ENCODE data around the gene DCK. TPM values are rescaled to one million over a fixed set of nuclear protein-coding genes. Genes with fewer than 3 reads are reported as not detected.

Gene DCK
- total and polyA plus RNA-seq, 2 experiments from 2014 or later = 16.9 to 25.1 TPM

- H3K4me1 Mint-ChIP-seq = peaks cover 31% of the 10 kb centered on the region
- H3K27me3 Mint-ChIP-seq (ENCODE audit: insufficient read depth, low read depth, poor library complexity) = peaks cover 10% of the 10 kb centered on the region
- H3K9me2 ChIP-seq (ENCODE audit: insufficient read depth) = no peaks in the 10 kb centered on the region
- TF ChIP-seq STAT1 (IDR thresholded peaks at IDR 0.05; ENCODE audit: unreplicated experiment) (no peak), CTCF (conservative IDR thresholded peaks at IDR 0.05; ENCODE audit: low read depth in 2 of 2) (no peak), ZNF114 (CRISPR knock-in tag; IDR thresholded peaks at IDR 0.05) (no peak), POLR2AphosphoS5 (IDR thresholded peaks at IDR 0.05; ENCODE audit: low read depth) (no peak), ETS1 (IDR thresholded peaks at IDR 0.05) (no peak), ZNF462 (CRISPR knock-in tag; IDR thresholded peaks at IDR 0.05) (no peak), EZH2phosphoT487 (IDR thresholded peaks at IDR 0.05; ENCODE audit: unreplicated experiment) (no peak)
- peaks cover 32% of the 10 kb centered on the region for H3K36me3 Mint-ChIP-seq (ENCODE audit: low read depth)
- no peak overlapping the region for H3K4me3 ChIP-seq
- DNase-seq (ENCODE audit: low spot score) (no peak), ATAC-seq (no peak)
- no peaks in the 10 kb centered on the region for H3K27me3 ChIP-seq (ENCODE audit: insufficient read depth)
- peaks cover 56% of the 10 kb centered on the region for H3K79me2 ChIP-seq (replicated peaks; ENCODE audit: insufficient read depth)
- H3K4me1 ChIP-seq (ENCODE audit: insufficient read depth) = peaks cover 15% of the 10 kb centered on the region
- no peak overlapping the region for H3K4me3 Mint-ChIP-seq
- no peaks in the 10 kb centered on the region for H3F3A ChIP-seq (replicated peaks; ENCODE audit: low read depth)
- peaks cover 6% of the 10 kb centered on the region; the same call in 1 of the 2 replicates for H4K20me1 ChIP-seq (replicated peaks; ENCODE audit: insufficient read depth)
- no peak overlapping the region for H3K27ac ChIP-seq (ENCODE audit: low read depth)
- peaks cover 20% of the 10 kb centered on the region for H3K9me3 Mint-ChIP-seq
- no peaks in the 10 kb centered on the region; the same call in 1 of the 2 replicates for H3K36me3 ChIP-seq (ENCODE audit: insufficient read depth)
- no peak overlapping the region for H2AFZ ChIP-seq
- no peak overlapping the region for H3K4me2 ChIP-seq
- no peak overlapping the region for H3K27ac Mint-ChIP-seq
Observed at GRCh38 chr4:71009086-71009485, 15.6 kb downstream of the DCK start.
